H9 (cell line): ENCODE data around the gene SGCD. TPM values are rescaled to one million over a fixed set of nuclear protein-coding genes. Genes with fewer than 3 reads are reported as not detected.

Experiments
- DNase-seq: peaks from one replicate; pipeline ENCODE4 v3.0.0-alpha.2; 2017
- H2AFZ ChIP-seq: one replicate; pipeline ENCODE4 v1.6.1; 2013; ENCODE audit warnings: mild to moderate bottlenecking, low read length, control low read depth, moderate library complexity
- H2AK5ac ChIP-seq: 2 replicates; pipeline ENCODE4 v1.6.1; 2013; ENCODE audit warnings: low read length, control low read depth, mixed read lengths; ENCODE audit not compliant: insufficient read length
- H2BK120ac ChIP-seq: one replicate; pipeline ENCODE4 v1.6.1; 2013; ENCODE audit warnings: low read depth, mild to moderate bottlenecking, low read length, control low read depth, inconsistent platforms; ENCODE audit not compliant: poor library complexity, severe bottlenecking
- H2BK12ac ChIP-seq: 2 replicates; pipeline ENCODE4 v1.6.1; 2013; ENCODE audit warnings: low read length, control low read depth, mixed read lengths, low read depth; ENCODE audit not compliant: insufficient read length
- H2BK15ac ChIP-seq: 2 replicates; pipeline ENCODE4 v1.6.1; 2013; ENCODE audit warnings: low read depth, low read length, control low read depth
- H2BK20ac ChIP-seq: one replicate; pipeline ENCODE4 v1.6.1; 2013; ENCODE audit warnings: low read depth, mild to moderate bottlenecking, low read length, control low read depth, inconsistent platforms; ENCODE audit not compliant: poor library complexity, severe bottlenecking
- H2BK5ac ChIP-seq: 2 replicates; pipeline ENCODE4 v1.6.1; 2013; ENCODE audit warnings: low read length, control low read depth, mixed read lengths; ENCODE audit not compliant: insufficient read length
- H3K14ac ChIP-seq: 2 replicates; pipeline ENCODE4 v1.6.1; 2013; ENCODE audit warnings: low read length, control low read depth; ENCODE audit not compliant: insufficient read depth
- H3K18ac ChIP-seq: 2 replicates; pipeline ENCODE4 v1.6.1; 2013; ENCODE audit warnings: low read depth, mild to moderate bottlenecking, mixed read lengths, low read length, control low read depth; ENCODE audit not compliant: insufficient read length
- H3K23ac ChIP-seq: 2 replicates; pipeline ENCODE4 v1.6.1; 2013; ENCODE audit warnings: low read length, control low read depth, mixed read lengths, low read depth; ENCODE audit not compliant: insufficient read length
- H3K23me2 ChIP-seq: 2 replicates; pipeline ENCODE4 v1.6.1; 2013; ENCODE audit warnings: low read depth, mild to moderate bottlenecking, mixed read lengths, low read length, control low read depth; ENCODE audit not compliant: insufficient read length, poor library complexity, severe bottlenecking
- H3K27ac ChIP-seq: 2 replicates; pipeline ENCODE4 v1.5.1; 2013; ENCODE audit warnings: low read length, control low read depth, mixed read lengths, low read depth; ENCODE audit not compliant: insufficient read length
- H3K27me3 ChIP-seq: 2 replicates; pipeline ENCODE4 v1.6.1; 2013; ENCODE audit warnings: low read length, control low read depth, inconsistent platforms; ENCODE audit not compliant: insufficient read depth
- H3K4ac ChIP-seq: 2 replicates; pipeline ENCODE4 v1.6.1; 2013; ENCODE audit warnings: low read depth, mild to moderate bottlenecking, control low read depth, inconsistent platforms, low read length, moderate library complexity
- H3K4me1 ChIP-seq: 2 replicates; pipeline ENCODE4 v1.6.1; 2013; ENCODE audit warnings: low read length, control low read depth, inconsistent platforms; ENCODE audit not compliant: insufficient read depth
- H3K4me2 ChIP-seq: 2 replicates; pipeline ENCODE4 v1.6.1; 2013; ENCODE audit warnings: low read length, control low read depth, mixed read lengths; ENCODE audit not compliant: insufficient read length, insufficient read depth
- H3K56ac ChIP-seq: 2 replicates; pipeline ENCODE4 v1.6.1; 2013; ENCODE audit warnings: low read depth, mild to moderate bottlenecking, mixed read lengths, low read length, control low read depth; ENCODE audit not compliant: insufficient read length
- H3K79me1 ChIP-seq: 2 replicates; pipeline ENCODE4 v1.6.1; 2013; ENCODE audit warnings: low read depth, mild to moderate bottlenecking, moderate library complexity, low read length, control low read depth, inconsistent platforms; ENCODE audit not compliant: insufficient read depth, poor library complexity, severe bottlenecking
- H3K79me2 ChIP-seq: 2 replicates; pipeline ENCODE4 v1.6.1; 2013; ENCODE audit warnings: low read length, control low read depth, inconsistent platforms; ENCODE audit not compliant: insufficient read depth
- H3K9ac ChIP-seq: 2 replicates; pipeline ENCODE4 v1.6.1; 2013; ENCODE audit warnings: low read length, control low read depth, mixed read lengths; ENCODE audit not compliant: insufficient read length; ENCODE audit errors: extremely low read depth
- H3K9me3 ChIP-seq: one replicate; pipeline ENCODE4 v1.6.1; 2013; ENCODE audit warnings: low read depth, low read length, inconsistent platforms; ENCODE audit not compliant: control insufficient read depth
- H3T11ph ChIP-seq: one replicate; pipeline ENCODE4 v1.6.1; 2013; ENCODE audit warnings: mild to moderate bottlenecking, low read length, control low read depth, inconsistent platforms
- H4K20me1 ChIP-seq: one replicate; pipeline ENCODE4 v1.6.1; 2013; ENCODE audit not compliant: control insufficient read depth, insufficient read length, insufficient read depth
- H4K5ac ChIP-seq: 2 replicates; pipeline ENCODE4 v1.6.1; 2013; ENCODE audit warnings: low read depth, mild to moderate bottlenecking, mixed read lengths, low read length, control low read depth; ENCODE audit not compliant: insufficient read length
- H4K8ac ChIP-seq: replicated peaks from 2 replicates; pipeline ENCODE4 v1.6.1; 2013; ENCODE audit warnings: low read length, control low read depth, mixed read lengths, low read depth; ENCODE audit not compliant: insufficient read length
- H4K91ac ChIP-seq: 2 replicates; pipeline ENCODE4 v1.6.1; 2013; ENCODE audit warnings: low read depth, mild to moderate bottlenecking, moderate library complexity, mixed read lengths, low read length, control low read depth; ENCODE audit not compliant: insufficient read length
- H3K27ac Mint-ChIP-seq, 3 experiments: 2 replicates in 2 of 3; 3 replicates in 1 of 3; pipeline ENCODE4 v1.8.0; 2020 to 2021; ENCODE audit warnings: mixed read lengths in 3 of 3, mild to moderate bottlenecking in 1 of 3, moderate library complexity in 1 of 3
- H3K27me3 Mint-ChIP-seq: 2 replicates; pipeline ENCODE4 v1.8.0; 2021; ENCODE audit warnings: low read depth, mild to moderate bottlenecking, moderate library complexity, mixed read lengths
- H3K36me3 Mint-ChIP-seq, 3 experiments: 2 replicates in 2 of 3; 3 replicates in 1 of 3; pipeline ENCODE4 v1.8.0; 2020 to 2021; ENCODE audit warnings: low read depth in 3 of 3, mixed read lengths in 3 of 3; ENCODE audit not compliant: insufficient read depth in 1 of 3
- H3K4me1 Mint-ChIP-seq, 2 experiments: 2 replicates each; pipeline ENCODE4 v1.8.0; 2020; ENCODE audit warnings: mixed read lengths in 2 of 2
- H3K4me3 Mint-ChIP-seq, 2 experiments: 2 replicates in 1 of 2; 3 replicates in 1 of 2; pipeline ENCODE4 v1.8.0; 2020 to 2021; ENCODE audit warnings: mild to moderate bottlenecking in 2 of 2, mixed read lengths in 2 of 2, moderate library complexity in 1 of 2
- H3K9me3 Mint-ChIP-seq, 2 experiments: 2 replicates in 1 of 2; 3 replicates in 1 of 2; pipeline ENCODE4 v1.8.0; 2020; ENCODE audit warnings: mild to moderate bottlenecking in 2 of 2, mixed read lengths in 2 of 2, moderate library complexity in 1 of 2
- CTCF ChIP-seq: fragments of 200-600 bp; sonication (generic); conservative IDR thresholded peaks from 3 replicates; pipeline ENCODE4 v1.8.0; 2021; ENCODE audit warnings: antibody characterized with exemption, mild to moderate bottlenecking
- WGBS: extraction: QIAGEN DNeasy Blood & Tissue Kit; methylation state at CpG from one replicate; pipeline ENCODE4 v1.1.7; 2013; ENCODE audit warnings: missing lambda C conversion rate, low lambda C conversion rate, mixed read lengths; ENCODE audit not compliant: insufficient read length; ENCODE audit errors: extremely low coverage; 5-methylcytosine and 5-hydroxymethylcytosine counted together
- total RNA-seq: library from RNA; stranded (reverse); gene quantifications from 2 replicates; pipeline ENCODE4 v1.2.1, GENCODE V29; 2021

SGCD gene
- total RNA-seq, 1 experiment from 2014 or later = 0.11 TPM

- H4K91ac ChIP-seq = no peak overlapping the region
- 0 out of 2 replicates have a peak, but pooled peaks cover 3% of the 10 kb centered on the region for H3K4me1 ChIP-seq
- H3K4me2 ChIP-seq = no peak overlapping the region
- Mint-ChIP-seq H3K27me3 (no peaks in the 10 kb centered on the region; the same call in 1 of the 2 replicates), H3K36me3 (no peaks in the 10 kb centered on the region), H3K4me1 (peaks cover 9 to 19% of the 10 kb centered on the region in 2 experiments), H3K4me3 (no peak overlapping the region), H3K27ac (no peak overlapping the region), H3K9me3 (no peaks in the 10 kb centered on the region)
- no peaks in the 10 kb centered on the region for H4K20me1 ChIP-seq
- WGBS = no CpG with 5 or more reads among the region's 3 CpGs
- no peak overlapping the region for H2BK5ac ChIP-seq
- H3T11ph ChIP-seq = no peak overlapping the region
- no peaks in the 10 kb centered on the region for H3K27me3 ChIP-seq
- H3K56ac ChIP-seq = no peak overlapping the region
- no peak overlapping the region for H3K27ac ChIP-seq
- H3K14ac ChIP-seq = no peak overlapping the region
- TF ChIP-seq CTCF = no peak
- DNase-seq = no peak
- no peak overlapping the region for H3K23ac ChIP-seq
- H3K79me2 ChIP-seq = no peaks in the 10 kb centered on the region
- no peaks in the 10 kb centered on the region for H3K9me3 ChIP-seq
- no peak overlapping the region for H2BK20ac ChIP-seq
- no peak overlapping the region for H2BK12ac ChIP-seq
- H2BK15ac ChIP-seq = no peak overlapping the region
- H3K79me1 ChIP-seq = no peaks in the 10 kb centered on the region
- H2AFZ ChIP-seq = no peak overlapping the region
- no peaks in the 10 kb centered on the region for H3K23me2 ChIP-seq
- no peak overlapping the region for H4K5ac ChIP-seq
- H3K4ac ChIP-seq = no peak overlapping the region
- H3K18ac ChIP-seq = no peak overlapping the region
- no peak overlapping the region for H2BK120ac ChIP-seq
- no peak overlapping the region for H3K9ac ChIP-seq
- no peak overlapping the region for H4K8ac ChIP-seq
- no peak overlapping the region for H2AK5ac ChIP-seq
Measured at GRCh38 chr5:156698323-156698722, 371.4 kb downstream of the SGCD start.
